CD4-positive, alpha-beta T cell treated with Interleukin-4 for 4 hours (primary cell): ENCODE results near the gene IFT20.

Experiments
- DNase-seq: peaks from one replicate; pipeline ENCODE4 v3.0.0-alpha.2; 2020

Gene IFT20

DNA sequence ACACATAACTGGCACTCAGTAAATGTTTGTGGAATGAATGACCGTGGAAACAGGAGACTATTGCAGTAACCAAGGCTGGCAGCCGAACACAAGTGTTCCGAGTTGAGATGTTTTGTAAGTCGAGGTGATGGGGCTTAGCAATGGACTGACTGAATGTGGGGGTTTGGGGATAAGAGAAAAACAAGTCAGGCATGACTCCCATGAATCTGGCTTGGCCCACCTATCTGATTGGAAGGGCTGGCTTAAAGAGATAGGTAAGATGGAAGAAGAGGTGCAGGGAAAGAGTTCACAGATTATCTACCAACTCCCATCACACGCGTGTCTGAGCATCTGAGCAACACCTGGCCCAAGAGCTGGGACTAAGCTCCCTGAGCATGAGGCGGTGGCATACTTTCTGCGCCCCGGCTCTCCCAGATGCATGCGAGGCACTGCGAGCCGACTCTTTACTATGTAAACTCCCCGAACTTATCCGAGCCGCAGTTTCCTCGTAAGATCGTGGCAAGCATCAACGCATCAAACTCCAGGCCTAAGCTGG is 539 bp downstream of the IFT20 start:
- DNase-seq = no peak

- DNase-seq = no peak
Observed at GRCh38 chr17:28334171-28334570, 1.1 kb downstream of the IFT20 start.

DNA sequence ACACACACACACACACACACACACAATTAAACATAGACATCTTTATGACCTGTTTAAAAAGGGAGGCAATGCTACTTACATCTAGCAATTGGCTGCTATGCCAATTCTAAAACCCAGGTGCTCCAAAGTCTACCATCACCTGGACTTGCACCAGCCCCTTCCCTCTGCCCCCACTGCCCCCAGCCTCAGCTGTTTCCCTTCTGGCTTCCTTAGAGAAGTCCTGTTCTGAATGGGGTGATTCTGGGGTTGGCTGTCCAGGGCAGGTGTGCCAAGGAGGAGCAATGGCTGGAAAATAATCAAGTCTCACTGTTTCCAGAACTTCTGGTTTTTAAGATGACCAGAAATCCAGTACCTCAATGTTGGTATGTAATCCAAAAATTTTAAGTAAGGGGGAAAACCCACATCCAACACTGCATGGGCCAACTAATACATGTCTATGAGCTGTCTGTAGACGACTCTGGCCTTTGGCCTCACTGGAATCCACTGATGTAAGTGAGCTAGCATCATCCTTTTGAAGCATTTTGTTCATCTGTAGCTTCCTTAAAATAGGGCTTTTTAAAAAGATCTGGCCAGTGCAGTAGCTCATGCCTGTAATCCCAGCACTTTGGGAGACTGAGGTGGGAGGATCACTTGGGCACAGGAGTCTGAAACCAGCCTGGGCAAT is 2.1 kb downstream of the IFT20 start:
- DNase-seq = no peak

DNA sequence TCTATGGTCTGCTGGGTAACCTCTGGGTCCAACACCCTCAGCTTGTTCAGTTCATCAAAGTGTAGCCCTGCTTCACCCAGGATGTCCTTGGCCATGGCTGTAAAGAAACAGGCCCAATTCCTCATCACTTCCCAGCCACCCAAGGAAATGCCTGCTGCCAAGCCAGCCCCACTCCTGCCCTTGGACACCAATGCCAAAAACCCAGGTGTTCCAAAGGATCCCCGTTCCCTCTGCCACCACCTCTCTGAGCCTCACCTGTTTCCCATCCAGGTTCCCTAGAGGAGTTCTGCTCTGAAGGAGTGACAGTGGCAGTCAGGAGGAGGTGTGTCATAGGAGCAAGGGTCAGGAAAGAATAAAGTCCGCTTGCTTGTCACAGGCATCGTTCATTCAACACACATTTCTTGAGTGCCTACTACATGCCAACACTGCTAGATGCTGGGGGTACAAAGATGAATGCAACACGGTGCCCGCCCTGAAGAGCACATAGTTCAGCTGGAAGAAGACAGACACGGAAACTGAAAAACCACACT is 3.3 kb downstream of the IFT20 start:
- DNase-seq = no peak

- no peak for DNase-seq
Observed at GRCh38 chr17:28330671-28331070, 4.6 kb downstream of the IFT20 start.

GRCh38 chr17:28328325-28328724 is 6.9 kb downstream of the IFT20 start:
- DNase-seq = no peak

DNA sequence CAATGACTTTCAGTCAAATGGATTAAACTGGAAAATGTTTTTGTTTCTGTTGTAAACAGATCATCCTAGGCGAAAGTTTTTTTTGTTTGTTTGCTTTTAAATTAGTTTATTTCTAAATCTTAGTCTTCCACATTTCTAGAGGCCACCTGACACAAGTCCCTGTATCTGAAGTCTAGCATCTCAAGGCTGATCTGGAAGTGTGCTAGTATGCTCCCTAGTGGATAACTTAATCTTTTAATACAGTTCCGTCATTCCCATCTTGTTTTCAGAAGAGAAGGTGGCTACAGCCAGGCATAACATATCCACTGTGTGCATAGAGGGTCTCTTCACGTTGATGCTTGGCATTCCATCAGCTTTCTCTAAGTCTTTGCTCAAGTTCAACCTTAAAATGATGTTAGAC is 7.6 kb downstream of the IFT20 start:
- no peak for DNase-seq

GRCh38 chr17:28327031-28327607 is 8.2 kb downstream of the IFT20 start:
- no peak for DNase-seq

DNA sequence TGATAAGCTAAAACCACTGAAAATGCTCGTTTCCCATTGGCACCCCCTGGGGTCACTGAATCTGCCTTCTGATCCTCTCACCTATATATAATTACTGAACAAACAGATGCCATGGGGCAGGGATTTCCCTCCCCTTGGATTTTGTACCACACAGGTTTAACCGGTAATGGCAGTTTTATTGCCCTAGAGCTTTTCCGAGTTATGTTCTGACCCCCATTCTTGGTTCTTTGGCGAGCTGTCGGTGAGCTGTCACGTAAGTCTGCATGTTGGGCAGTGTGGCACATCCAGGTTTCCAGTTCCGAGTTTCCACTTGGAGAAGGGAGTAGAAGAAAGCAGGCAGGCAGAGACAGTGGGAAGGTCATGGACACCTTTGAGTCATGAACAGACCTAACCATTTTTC is 9.2 kb downstream of the IFT20 start:
- DNase-seq = no peak

DNA sequence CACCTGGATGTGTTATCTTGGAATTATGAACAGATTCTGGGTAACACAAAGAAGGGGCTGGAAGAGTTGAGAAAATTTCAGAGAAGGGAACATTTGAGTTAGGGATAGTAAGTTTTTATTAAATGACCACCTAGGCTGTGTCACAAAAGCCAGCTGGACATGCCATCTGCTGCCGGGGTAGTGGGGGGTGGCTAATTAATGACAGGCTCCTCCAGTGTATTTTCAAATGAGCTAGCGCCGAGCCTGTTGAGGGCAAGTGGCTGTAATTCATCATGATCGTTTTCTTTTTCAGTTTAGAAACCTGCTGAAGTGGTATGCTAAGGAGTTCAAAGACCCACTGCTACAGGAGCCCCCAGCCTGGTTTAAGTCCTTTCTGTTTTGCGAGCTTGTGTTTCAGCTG is 10.1 kb downstream of the IFT20 start:
- no peak for DNase-seq

DNA sequence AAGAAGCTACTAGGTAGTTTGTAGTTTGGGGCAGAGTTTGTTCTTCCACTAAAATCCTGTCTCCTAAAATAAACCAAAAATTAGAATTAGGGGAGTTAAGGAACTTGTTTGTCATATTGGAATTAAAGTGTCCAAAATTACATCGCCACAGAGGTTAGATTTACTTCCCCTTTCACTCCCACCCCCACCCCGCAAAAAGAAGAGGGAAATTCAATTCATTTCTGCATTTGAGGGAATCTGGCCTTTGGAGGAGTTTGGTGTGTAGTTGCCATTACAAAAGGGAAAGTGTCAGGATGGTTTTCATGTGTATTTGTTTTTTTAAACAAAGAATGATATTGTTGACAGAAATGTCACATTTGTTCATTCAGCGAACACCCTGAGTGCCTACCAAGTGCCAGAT is 10.5 kb downstream of the IFT20 start:
- DNase-seq = no peak

DNA sequence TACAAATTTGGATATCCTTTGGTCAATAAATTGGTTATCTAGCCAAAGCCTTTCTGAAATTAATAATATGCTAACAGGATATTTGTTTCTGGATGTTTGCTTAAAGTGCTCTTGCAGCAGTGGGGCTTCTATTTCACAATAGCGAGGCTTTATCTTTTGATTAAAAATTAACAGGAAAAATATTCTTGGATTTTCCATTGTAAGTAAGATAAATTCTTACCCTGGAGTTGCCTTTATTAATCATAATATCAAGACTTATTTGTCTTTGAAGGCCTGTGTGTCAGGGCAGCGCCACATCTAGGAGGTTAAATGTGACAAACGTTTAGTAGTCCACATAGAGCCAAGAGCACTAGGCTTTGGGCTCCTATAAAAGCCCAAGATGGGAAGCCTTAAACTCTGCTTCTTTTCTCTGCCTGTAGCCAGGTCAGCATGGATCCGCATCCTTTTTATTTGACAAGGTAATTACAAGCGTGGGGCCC is 11.0 kb downstream of the IFT20 start:
- DNase-seq = no peak

DNA sequence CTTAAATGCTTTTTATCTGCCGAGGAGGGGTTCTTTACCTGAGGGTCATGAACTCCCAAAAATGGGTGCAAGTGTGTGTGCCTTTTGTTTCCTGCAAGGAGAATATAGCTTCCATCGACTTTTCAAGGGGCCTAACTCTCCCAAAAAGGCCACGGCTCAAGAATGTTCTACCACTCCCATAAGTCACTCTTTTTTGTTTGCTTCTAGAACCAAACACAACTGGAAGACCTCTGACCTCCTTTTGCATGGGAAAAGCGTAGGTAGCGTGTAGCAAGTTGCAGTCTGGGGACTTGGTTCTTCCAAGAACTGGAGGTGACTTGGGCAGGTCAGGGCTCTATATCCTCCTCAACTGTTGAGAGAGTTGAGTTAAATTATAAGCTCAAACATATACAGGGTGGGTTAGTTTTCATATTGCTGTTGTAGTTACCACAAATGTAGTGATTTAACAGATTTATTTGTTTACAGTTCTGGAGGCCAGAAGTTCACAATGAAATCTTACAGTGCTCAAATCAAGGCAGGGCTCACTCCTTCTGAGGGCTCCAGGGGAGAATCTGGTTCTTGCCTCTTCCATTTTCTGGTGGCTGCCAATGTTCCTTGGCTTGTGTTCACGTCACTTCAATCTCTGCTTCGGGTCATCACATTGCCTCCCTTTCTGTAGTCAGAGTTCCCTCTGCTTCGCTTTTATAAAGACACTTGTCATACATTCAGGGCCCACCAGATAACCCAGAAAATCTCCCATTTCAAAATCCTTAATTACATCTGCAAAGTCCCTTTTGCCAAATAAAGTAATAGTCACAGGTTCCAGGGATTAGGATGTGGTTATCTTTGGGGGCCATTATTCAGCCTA is 14.8 kb downstream of the IFT20 start:
- DNase-seq = no peak

- DNase-seq = no peak
Observed at GRCh38 chr17:28319598-28319935, 15.7 kb downstream of the IFT20 start.

DNA sequence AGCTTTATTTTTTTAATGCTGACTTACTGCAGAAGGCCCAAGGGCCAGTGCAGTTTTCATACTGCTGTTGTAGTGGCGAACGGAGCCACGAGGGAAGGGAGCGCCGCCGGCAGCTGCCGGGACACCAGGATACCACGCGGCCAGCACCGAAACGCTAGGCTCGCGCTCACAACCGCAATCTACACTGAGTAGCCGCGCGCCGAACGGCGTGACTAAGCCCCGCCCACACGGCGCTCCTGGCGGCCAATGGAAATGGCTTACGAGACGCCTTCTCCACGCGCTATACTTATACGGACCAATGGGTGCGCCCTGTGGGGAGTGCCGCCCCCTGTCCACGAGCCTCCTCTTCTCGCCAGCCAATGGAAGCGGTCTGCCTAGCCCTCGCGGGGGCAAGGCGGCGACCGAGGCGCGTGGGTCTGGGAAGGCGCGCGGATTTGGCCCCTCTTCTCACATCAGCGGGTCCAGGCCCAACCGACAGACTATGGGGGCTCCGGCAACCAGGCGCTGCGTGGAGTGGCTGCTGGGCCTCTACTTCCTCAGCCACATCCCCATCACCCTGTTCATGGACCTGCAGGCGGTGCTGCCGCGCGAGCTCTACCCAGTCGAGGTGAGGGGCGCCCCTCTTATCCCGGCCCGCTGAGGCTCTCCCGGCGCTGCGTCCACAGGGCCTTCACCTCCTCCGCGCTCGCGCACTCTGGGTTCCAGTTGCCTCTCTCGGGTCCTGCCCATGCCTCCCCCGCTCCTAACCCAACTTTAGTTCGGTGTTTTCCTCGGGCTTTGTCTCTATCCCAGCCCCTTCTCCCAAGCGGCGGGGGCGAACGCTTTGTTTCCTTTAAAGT is 16.3 kb downstream of the IFT20 start, which contains the start of gene TMEM97:
TSS of gene TMEM97 (plus strand) at position 442 of the 839 bp plus-strand sequence. CDS start at position 482, 40 bp downstream.
- peak; percentile 93 for DNase-seq

GRCh38 chr17:28317966-28318758 is 17.1 kb downstream of the IFT20 start:
- no peak for DNase-seq

DNA sequence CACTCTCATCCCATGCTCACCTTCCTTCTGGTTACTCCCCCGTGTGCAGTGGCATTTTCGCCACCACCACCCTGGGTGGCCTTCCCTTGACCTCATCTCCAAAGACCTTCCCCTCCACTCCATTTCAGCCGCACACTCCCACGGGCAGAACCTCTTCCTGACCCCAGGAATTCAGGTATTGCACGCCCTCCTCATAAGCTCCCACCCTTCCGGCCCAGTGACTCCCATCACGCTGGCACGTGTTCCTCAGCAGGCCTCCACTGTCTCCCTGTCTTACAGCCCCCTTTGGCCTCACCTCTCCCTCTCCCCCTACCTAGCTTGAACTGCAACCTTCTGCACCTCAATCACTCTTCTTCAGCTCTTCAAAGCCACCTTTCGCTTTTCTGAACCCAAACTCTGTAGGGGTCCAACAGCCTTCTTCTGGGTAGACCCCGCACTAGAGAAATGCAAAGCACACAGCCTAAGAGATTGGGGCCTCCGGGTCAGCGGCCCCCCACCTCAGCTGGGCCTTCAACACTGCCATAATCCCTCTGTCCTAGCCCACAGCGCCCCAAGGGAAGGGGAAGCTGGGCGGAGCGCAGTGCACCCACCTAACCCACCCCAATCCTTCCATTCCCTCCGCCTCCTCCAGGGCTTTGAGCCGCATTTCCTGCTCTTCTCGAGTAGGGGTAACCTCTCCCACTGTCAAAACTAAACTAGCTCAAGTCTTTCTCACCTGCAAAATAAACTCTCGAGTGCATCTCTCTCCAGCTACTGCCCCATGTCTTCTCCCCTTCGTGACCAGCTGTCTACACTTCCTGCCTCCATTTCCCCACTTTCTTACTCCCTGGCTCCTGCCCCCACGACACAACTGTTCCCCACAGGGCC is 17.9 kb downstream of the IFT20 start:
- no peak for DNase-seq

DNA sequence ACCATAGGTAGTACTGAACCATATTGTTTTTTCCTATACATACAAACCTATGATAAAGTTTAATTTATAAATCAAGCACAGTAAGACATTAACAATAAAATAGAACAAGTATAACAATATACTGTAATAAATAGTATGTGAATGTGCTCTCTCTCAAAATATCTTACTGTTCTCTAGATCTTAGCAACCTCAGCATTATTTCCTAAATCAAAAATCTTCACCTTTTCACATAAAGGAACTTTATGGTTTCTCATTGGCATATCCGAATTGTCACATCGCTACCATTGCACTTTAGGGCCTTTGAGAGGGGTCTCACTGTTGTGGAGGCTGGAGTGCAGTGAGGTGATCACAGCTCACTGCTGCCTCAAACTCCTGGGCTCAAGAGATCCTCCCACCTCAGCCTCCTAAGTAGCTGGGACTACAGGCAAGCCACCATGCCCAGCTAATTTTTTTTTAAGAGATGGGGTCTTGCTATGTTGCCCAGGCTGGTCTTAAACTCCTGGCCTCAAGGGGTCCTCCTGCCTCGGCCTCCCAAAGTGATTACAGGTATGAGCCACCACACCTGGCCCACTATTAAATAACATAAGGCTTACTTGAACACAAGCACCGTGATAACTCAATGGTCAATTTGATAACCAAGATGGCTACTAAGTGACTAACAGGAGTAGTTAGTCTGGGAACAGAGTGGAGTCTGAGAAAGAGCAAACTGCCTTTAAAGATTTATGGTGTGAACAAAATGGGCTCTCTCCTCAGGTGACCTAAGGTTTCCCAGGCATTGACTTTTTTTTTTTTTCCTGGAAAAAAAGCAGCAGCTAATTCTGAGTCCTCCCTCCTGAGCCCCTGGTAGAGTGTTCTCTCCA is 19.2 kb downstream of the IFT20 start:
- no peak for DNase-seq

DNA sequence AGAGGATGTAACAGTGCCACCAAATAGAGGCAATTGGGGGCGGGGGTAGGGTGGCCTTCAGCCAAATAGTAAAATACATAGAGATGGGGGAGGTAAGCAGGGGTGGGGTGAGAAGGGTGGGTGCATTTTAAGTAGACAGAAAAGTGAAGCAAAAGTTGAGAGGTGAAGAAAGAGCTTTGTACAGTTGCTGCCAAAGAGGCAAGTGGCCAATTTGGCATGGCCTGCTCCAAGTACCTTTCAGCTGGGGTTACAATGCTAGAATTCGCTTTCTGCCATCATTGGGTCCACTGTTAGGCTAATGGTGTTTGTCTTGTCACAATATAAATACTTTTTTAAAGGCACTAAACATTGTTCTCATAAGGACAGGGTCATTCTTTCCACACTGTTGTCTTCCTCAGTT is 21.4 kb downstream of the IFT20 start:
- no peak for DNase-seq

DNA sequence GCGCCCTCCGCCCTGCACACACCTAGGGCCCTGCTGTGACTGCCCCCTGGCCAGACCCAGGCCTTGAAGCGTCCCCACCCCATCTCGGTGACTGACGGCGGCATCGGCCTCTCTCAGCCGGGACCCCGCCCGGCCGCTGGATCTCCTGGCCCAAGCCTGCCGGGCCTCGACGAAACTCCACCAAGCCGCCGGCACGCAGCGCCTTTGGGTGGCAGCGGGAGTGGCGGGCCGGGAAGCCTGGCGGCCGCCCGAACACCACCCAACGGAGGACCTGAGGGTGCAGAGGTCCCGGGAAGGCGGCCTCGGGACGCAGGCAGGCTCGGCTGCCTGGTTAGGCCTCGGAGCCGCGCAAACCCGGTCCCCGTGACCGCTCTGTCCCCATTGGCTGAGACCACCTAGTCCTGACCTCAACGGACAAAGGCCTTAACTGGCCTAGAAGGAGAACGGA is 28.3 kb downstream of the IFT20 start:
- DNase-seq = no peak
